T-helper 1 cell treated with Interleukin-12 subunit alpha and Interleukin-12 subunit beta and Interleukin-4 antibody, amounts not matched to agents 30 μg/mL and 1 μg/mL, for 36 hours (primary cell): ENCODE results near the gene MAML2.
A peak's percentile ranks its signal among the peaks of the same experiment; 100 is the strongest.

Source experiments
- H3K27ac Mint-ChIP-seq: one replicate; pipeline ENCODE4 v1.8.0; 2021; ENCODE audit warnings: mild to moderate bottlenecking, mixed read lengths
- H3K27me3 Mint-ChIP-seq: one replicate; pipeline ENCODE4 v1.8.0; 2021; ENCODE audit warnings: low read depth, mixed read lengths
- H3K36me3 Mint-ChIP-seq: one replicate; pipeline ENCODE4 v1.8.0; 2021; ENCODE audit warnings: low read depth, mixed read lengths
- H3K4me1 Mint-ChIP-seq: one replicate; pipeline ENCODE4 v1.8.0; 2021; ENCODE audit warnings: low read depth, mixed read lengths
- H3K4me3 Mint-ChIP-seq: one replicate; pipeline ENCODE4 v1.8.0; 2021; ENCODE audit warnings: mild to moderate bottlenecking, moderate library complexity, mixed read lengths
- H3K9me3 Mint-ChIP-seq: one replicate; pipeline ENCODE4 v1.8.0; 2021; ENCODE audit warnings: mixed read lengths

The MAML2 gene

DNA sequence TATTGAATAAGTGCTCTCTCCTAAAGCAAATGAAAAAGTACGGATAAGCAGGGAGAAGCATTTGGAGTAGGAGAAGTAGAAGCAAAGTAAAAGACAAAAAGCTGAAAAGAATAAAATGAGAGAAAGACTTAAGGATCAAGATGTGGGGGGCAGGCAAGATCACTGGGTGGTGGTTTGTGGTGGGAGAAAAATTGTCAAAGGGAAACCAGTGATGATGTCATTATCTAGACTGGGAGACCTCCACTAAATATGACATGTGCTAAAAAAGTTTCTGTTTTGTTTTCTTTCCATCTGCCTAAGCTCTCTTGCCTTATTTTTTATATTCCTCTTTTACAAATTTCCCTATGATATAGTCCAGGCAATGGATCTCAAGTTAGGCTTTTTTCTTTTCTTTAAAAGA, 14.8 kb upstream of the MAML2 start:
- no peak overlapping the region for H3K27ac Mint-ChIP-seq

DNA sequence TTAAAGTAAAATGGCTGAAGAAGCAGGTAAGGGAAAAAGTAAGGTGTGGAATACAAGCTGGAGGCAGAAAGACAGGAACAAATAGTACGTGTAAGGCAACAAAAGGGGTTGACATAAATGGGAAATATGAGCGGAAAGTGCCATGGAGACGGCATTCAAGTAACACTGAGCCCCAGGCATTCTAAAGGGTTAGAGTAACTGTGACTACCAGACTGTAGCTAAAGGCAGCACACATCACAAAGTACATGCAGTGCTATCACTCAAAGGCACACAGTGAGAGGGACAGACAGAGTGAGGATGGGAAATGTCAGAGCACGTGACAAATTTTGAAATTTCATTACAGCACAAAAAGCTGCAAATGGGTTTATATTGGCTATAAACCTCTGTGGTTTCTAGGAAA, 13.9 kb upstream of the MAML2 start:
- Mint-ChIP-seq H3K9me3 (no peaks in the 10 kb centered on the region), H3K27ac (no peak overlapping the region), H3K27me3 (no peaks in the 10 kb centered on the region), H3K4me1 (peaks cover 10% of the 10 kb centered on the region), H3K36me3 (peaks cover 40% of the 10 kb centered on the region), H3K4me3 (no peak overlapping the region)

More for the DNA sequence above, 14.8 kb upstream of the MAML2 start:
- Mint-ChIP-seq H3K36me3 (peaks cover 42% of the 10 kb centered on the region), H3K4me1 (peaks cover 10% of the 10 kb centered on the region), H3K4me3 (no peak overlapping the region), H3K9me3 (no peaks in the 10 kb centered on the region), H3K27me3 (no peaks in the 10 kb centered on the region)

DNA sequence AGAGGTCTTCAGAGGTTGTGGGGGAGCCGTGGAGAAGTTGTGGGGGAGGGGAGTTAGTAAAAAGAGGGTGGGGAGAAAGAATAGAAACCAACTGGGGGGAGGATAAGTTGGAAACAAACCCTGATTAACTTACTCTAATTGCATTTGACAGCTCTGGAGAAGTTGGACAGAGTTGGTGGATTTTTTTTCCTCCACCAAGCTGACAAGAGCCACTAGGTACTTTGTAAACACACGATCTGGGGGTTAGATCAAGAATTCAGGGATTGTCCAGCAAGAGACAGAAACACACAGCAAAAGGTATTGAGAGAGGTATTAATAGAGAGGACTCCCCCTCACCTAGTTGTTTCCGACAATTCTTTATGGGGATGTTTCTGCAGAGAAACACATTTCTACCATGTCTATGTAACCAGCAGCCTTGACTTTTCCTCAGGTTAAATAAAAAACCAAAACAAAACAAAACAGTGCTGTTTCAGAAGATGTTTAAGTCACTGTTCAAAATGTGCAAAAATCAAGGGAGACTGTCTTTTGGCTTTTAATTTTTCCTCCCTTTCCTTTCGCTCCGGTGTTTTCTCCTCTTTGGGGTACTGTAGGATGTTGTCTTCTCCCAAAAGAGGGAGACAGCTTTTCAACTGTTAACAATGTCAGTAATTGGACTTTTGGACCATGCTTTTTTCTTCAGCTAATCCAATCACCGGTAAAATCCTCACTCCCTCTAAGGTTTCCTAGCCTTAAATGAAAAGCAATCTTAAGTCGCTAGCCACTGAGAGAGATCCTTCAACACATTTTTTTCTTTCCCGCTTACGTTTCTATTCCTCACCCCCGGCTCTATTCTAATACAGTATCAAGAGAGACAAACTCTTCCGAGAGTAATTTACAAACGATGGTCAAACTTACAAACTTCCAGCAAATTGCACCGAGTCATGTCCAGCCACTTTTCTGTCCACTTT, 708 bp downstream of the MAML2 start:
- Mint-ChIP-seq H3K9me3 (no peaks in the 10 kb centered on the region), H3K4me3 (peak overlapping the region; percentile 97), H3K27me3 (no peaks in the 10 kb centered on the region), H3K27ac (peak overlapping the region; percentile 87), H3K36me3 (peaks cover 3% of the 10 kb centered on the region), H3K4me1 (peaks cover 50% of the 10 kb centered on the region)

DNA sequence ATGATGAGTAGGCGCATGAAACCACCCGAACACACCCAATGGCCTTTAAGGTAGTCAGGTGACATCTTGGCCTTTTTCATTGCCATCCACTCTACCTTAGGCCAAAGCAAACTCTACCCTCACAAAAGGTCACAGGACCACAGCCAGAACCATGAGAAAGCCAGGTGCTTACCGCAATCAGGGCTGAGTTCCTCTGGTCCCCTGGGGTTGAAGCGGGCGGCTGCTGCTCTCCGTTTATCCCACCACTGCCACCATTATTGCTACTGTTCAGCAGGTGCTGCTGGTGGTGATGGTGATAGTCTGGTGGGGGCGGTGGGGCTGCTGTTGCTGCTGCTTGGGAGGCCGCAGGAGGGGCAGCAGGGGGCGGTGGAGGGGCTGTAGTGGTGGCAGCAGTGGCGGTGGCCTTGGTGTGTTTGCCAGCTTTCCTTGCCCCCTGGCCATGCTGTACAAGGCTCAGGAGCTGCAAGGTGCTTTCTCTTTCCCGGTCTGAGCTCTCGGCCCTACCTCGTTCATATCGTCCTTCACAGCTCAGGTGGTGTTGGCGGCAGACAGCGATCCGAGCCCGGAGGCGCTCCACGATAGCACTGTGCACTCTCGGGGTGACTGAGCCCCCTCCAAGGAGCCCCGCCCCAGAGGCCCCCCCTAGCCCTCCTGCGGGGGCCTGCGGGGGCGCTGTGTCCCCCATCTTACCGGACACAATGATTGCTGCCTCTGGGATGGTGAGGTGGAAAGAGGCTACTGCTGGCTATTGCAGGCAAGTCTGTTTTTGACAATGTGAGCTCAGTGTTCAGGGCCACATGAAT, 1.6 kb downstream of the MAML2 start:
- H3K9me3 Mint-ChIP-seq = no peaks in the 10 kb centered on the region
- H3K27ac Mint-ChIP-seq = peak overlapping the region; percentile 87
- H3K27me3 Mint-ChIP-seq = no peaks in the 10 kb centered on the region
- H3K4me3 Mint-ChIP-seq = peak overlapping the region; percentile 97
- H3K36me3 Mint-ChIP-seq = peaks cover 5% of the 10 kb centered on the region
- H3K4me1 Mint-ChIP-seq = peaks cover 54% of the 10 kb centered on the region

DNA sequence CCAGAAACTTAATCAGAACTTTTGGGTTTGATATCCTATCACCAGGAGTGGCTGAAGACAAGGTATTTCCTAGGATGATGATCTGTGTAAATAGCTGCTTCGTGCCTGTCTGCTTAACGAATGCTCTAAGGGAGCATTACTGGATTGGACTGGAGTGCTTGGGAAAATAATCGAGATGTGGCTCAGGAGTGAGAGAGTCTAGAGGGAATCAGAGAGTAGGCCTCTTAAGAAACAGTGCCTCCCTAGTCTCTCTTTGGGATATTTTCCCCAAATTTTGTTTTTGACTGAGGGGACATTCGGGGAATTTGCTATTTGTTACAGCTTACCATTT, 2.5 kb downstream of the MAML2 start:
- no peaks in the 10 kb centered on the region for H3K27me3 Mint-ChIP-seq
- H3K27ac Mint-ChIP-seq = peak overlapping the region; percentile 87
- H3K9me3 Mint-ChIP-seq = no peaks in the 10 kb centered on the region
- H3K4me3 Mint-ChIP-seq = peak overlapping the region; percentile 97
- H3K36me3 Mint-ChIP-seq = peaks cover 10% of the 10 kb centered on the region
- H3K4me1 Mint-ChIP-seq = peaks cover 60% of the 10 kb centered on the region

DNA sequence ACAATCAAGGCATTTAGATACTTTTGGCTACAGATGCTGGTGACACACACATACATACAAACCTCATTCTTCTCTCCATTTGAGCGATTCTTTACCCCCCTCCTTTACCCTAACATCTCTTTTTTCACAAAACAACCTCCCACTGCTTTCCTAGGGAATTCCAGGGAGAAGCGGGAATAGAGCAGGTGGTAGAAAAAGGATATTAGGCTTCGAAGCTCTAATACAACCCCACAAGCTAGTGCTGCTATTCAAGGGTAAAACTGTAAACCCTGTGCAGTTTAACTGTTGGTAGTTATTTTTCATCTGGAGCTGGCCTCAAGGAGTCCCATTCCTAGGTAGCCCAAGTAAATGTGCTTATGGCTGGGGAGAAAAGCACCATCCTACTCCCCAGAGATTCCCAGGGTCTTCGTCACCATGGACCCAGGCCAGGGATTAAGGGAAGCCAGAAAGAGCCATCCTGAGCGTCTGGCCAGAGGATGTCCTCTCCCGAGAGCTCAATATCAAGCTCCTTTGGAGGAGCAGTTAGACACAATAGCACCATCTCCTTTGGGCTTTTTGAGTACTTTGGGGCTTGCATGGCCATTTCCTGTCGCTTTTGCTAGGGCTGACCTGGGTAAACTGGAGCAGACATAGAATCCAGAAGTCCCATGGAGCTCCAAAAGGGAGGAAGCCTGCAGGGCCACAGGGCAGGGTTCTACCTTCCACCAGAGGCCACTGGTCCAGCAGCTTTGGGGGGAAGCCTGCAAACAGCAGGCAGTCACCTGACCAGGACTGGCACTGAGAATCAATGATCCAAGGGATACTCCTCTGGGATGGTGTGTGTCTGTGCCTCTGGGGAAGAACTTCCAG, 3.1 kb downstream of the MAML2 start:
- peaks cover 14% of the 10 kb centered on the region for H3K36me3 Mint-ChIP-seq
- peaks cover 63% of the 10 kb centered on the region for H3K4me1 Mint-ChIP-seq
- H3K4me3 Mint-ChIP-seq = peak overlapping the region; percentile 97
- H3K27me3 Mint-ChIP-seq = no peaks in the 10 kb centered on the region
- H3K9me3 Mint-ChIP-seq = no peaks in the 10 kb centered on the region
- H3K27ac Mint-ChIP-seq = peak overlapping the region; percentile 93

DNA sequence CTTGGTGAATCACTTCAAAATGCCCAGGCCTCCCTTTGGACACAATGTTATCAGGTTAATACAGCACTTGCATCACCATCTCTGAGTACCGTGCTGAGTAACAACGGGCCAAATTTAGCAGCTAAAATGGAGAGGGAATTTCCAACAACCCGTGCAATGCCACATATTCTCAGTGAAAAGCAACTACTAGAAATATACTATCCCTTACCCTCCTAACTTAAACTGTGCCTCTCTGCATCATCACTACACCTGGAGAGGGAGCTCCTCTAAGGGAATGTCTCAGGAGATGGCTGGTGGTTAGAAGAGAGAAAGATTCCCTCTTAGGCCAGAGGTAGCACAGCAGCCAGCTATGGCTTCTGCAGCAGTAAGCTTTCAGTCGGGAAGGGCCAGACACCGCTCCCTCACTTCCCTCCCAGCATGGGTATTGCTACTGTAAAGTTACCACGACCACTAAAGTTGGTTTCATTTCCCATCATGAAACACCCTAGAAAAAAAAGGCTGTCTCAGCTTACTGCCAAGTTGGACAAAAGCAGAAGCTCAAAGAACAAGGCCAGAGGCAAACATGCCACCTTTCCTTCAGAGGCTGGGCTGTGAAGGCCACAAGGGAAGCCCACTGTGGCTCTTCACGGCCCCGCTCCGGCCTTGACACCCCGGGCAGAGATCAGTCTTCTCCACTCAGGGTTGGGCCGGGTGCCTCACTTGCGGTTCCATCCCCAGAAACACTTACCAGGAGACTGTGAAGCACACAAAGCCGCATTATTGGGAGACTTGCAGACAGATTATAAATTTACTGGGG, 3.9 kb downstream of the MAML2 start:
- Mint-ChIP-seq H3K9me3 (no peaks in the 10 kb centered on the region), H3K4me3 (peak overlapping the region; percentile 97), H3K27ac (peak overlapping the region; percentile 93), H3K4me1 (peaks cover 70% of the 10 kb centered on the region), H3K27me3 (no peaks in the 10 kb centered on the region), H3K36me3 (peaks cover 18% of the 10 kb centered on the region)

DNA sequence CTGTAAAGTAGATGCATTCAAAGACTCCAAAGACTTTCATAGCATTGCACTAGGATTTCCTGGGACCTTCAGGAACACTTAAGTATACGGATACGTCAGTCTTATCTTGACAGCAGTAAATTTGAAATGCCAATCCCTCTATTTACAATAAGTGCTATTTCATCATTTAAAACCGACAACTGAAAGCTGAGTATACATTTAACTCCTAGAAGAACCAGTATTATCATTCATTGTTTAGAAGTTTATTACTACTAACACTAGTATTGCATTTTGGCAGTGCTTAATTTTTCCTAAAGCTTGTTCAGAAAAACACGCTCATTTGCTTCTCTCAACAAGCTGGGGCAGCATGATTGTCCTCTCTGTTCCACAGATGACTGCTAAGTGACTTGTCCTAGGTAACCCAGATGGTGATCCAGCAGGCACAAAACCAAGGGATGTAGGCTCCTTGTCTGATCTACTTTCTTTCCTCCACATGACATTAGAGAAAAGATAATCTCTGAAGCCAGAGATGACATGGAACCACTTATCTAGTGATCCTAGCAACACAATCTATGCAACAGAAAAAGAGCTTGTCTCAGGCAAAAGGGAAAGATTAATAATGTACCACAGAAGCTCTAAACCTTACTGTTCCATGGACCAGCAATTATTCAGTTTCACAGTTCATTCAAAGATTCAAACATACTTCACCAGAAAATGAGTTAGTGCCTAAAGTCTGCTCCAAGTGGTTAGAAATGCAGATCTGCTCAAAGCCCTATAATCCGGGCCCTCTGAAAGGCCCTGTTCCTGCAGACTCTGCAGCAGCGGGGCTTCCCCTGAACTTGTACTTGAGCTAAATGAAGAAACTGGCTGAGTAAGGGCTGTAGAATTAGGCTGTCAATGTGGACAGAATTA, 5.2 kb downstream of the MAML2 start:
- Mint-ChIP-seq H3K4me1 (peaks cover 75% of the 10 kb centered on the region), H3K36me3 (peaks cover 21% of the 10 kb centered on the region), H3K4me3 (peak overlapping the region; percentile 97), H3K27ac (peak overlapping the region; percentile 93), H3K9me3 (no peaks in the 10 kb centered on the region), H3K27me3 (no peaks in the 10 kb centered on the region)

DNA sequence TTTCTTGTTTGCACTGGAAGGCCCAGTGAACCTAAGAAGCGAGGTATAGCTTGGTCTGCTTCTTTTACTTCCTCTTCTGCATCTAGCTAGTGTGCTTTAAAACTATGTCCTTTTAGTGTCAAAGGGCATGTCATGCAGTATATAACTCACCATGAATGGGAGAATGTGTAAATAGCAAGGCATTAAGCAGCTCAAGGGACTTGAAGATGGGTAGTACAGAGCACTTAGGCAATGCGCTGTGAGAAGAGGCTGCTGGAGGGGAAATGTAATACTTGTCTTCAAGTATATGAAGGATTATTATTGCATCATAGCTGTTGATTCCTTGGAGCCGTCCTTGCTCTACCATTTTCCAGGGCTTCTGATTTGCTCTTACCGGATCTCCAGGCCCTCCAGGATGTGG, 7.6 kb downstream of the MAML2 start:
- Mint-ChIP-seq H3K4me3 (no peak overlapping the region), H3K9me3 (no peaks in the 10 kb centered on the region), H3K36me3 (peaks cover 24% of the 10 kb centered on the region), H3K4me1 (peaks cover 75% of the 10 kb centered on the region), H3K27ac (no peak overlapping the region), H3K27me3 (no peaks in the 10 kb centered on the region)

DNA sequence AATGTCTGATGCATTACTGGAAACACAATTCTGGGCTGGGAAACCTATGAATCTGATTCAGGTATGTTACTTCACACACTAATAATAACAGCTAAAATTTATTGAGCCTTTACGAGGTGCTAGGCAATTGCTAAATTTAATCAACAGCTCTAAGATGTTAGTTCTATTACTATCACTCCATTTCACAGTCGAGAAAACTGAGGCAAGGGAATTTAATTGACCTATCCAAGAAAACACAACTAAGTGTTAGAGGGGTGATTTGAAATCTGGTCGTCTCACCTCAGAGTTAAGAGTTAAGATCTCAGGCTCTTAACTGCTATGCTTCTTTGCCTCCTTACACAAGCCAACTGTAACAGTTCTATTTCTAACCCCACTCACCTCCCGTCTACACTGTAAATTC, 8.8 kb downstream of the MAML2 start:
- H3K36me3 Mint-ChIP-seq = peaks cover 27% of the 10 kb centered on the region
- no peaks in the 10 kb centered on the region for H3K27me3 Mint-ChIP-seq
- no peak overlapping the region for H3K27ac Mint-ChIP-seq
- H3K4me1 Mint-ChIP-seq = peaks cover 73% of the 10 kb centered on the region
- no peak overlapping the region for H3K4me3 Mint-ChIP-seq
- H3K9me3 Mint-ChIP-seq = no peaks in the 10 kb centered on the region

DNA sequence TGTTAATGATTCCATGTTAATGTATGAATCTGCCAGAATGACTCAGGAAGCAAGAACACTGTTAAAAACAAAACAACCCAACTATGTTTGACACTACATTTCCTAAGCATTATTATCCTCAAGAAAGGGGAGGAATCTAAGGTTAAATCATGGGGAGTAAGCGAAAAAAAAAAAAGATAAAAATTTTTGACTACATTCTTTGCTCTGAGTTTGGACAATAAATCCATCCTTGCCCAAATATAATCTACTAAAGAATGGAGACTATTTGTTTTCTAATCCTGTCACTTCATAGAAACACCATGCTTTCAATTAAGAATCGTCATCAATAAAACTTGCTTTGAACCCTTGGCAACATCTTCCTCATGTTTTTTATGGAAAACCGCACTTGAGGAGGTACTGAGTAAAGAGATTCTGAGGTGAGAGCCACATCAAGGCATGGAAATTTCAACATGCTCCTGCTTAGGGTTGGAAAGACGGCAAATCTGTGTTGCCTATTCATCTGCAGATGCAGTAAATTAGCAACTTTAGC, 9.7 kb downstream of the MAML2 start:
- no peaks in the 10 kb centered on the region for H3K9me3 Mint-ChIP-seq
- peaks cover 71% of the 10 kb centered on the region for H3K4me1 Mint-ChIP-seq
- H3K36me3 Mint-ChIP-seq = peaks cover 33% of the 10 kb centered on the region
- no peaks in the 10 kb centered on the region for H3K27me3 Mint-ChIP-seq
- no peak overlapping the region for H3K27ac Mint-ChIP-seq
- no peak overlapping the region for H3K4me3 Mint-ChIP-seq

DNA sequence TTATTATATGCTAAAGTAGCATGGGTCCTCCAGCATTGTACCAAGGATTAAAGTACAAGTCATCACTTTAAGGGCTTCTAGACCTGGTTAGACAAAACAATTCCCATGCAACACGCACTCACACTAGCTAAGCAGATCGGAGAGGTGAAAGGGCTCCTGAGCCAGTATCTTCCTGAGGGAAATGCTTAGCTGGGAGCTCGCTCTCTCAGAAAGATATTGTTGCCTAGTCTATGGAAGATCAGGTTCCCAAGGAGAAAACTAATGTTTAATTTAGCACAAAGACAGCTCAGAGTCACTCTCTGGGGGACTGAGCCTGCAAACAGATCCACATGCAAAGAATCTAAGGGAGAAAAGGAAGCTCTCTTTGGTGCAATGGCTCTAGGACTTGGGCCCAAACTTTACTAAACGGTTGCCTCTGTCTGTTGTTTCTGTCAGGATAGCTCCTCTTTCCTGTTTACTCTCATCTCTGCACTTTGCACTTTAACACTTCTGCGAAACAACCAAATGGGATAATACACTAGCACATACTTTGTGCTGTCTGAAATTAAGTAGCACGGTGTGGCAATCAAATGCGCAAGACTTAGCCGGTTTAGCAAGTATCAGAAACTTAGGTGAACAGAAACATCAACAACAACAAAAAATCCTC, 10.7 kb downstream of the MAML2 start:
- H3K27me3 Mint-ChIP-seq = no peaks in the 10 kb centered on the region
- H3K27ac Mint-ChIP-seq = peak overlapping the region; percentile 12
- H3K4me3 Mint-ChIP-seq = peak overlapping the region; percentile 19
- H3K36me3 Mint-ChIP-seq = peaks cover 31% of the 10 kb centered on the region
- H3K9me3 Mint-ChIP-seq = no peaks in the 10 kb centered on the region
- H3K4me1 Mint-ChIP-seq = peaks cover 61% of the 10 kb centered on the region
